Common myeloid progenitor, CD34-positive (primary cell): ENCODE results near the gene APOL4.

Source experiments
- CTCF ChIA-PET: fragments of 350-600 bp; sonication (Branson Sonifier 250); formaldehyde crosslinking; loops from one replicate; lab custom pipeline; 2021; ENCODE audit warnings: antibody characterized with exemption; lab: Charles Lee
- POLR2A ChIA-PET: fragments of 350-600 bp; sonication (Branson Sonifier 250); formaldehyde crosslinking; loops from one replicate; lab custom pipeline; 2021; ENCODE audit warnings: antibody characterized with exemption; lab: Charles Lee
- DNase-seq, 3 donors: peaks; one replicate each; pipeline versions ENCODE4 v3.0.0 to v3.0.0-alpha.2; 2013
- H3K27ac ChIP-seq, 2 experiments: 1 replicate in 1 of 2; 2 replicates in 1 of 2; pipeline ENCODE4 v1.7.0; 2013; ENCODE audit warnings: inconsistent platforms in 2 of 2, low read length in 2 of 2, mild to moderate bottlenecking in 2 of 2, low read depth in 1 of 2, moderate library complexity in 1 of 2; ENCODE audit not compliant: severe bottlenecking in 2 of 2, insufficient read depth in 1 of 2, poor library complexity in 1 of 2
- H3K27me3 ChIP-seq, 5 experiments: replicated peaks in 2 of 5; 1 replicate in 3 of 5; 2 replicates in 2 of 5; pipeline versions ENCODE4 v1.6.1 to v1.7.0; 2013; ENCODE audit warnings: low read length in 4 of 5, mild to moderate bottlenecking in 2 of 5, moderate library complexity in 2 of 5, inconsistent platforms in 1 of 5; ENCODE audit not compliant: insufficient read depth in 5 of 5, control insufficient read depth in 4 of 5
- H3K36me3 ChIP-seq, 4 experiments: 1 replicate in 2 of 4; 2 replicates in 2 of 4; pipeline versions ENCODE4 v1.6.1 to v1.7.0; 2013; ENCODE audit warnings: low read length in 3 of 4, control low read depth in 1 of 4, mild to moderate bottlenecking in 1 of 4; ENCODE audit not compliant: control insufficient read depth in 4 of 4, insufficient read depth in 4 of 4
- H3K4me1 ChIP-seq, 4 experiments: 1 replicate in 3 of 4; 2 replicates in 1 of 4; pipeline versions ENCODE4 v1.6.1 to v1.7.1; 2013; ENCODE audit warnings: low read length in 3 of 4, mild to moderate bottlenecking in 3 of 4, control low read depth in 1 of 4, inconsistent platforms in 1 of 4, moderate library complexity in 1 of 4; ENCODE audit not compliant: control insufficient read depth in 4 of 4, insufficient read depth in 4 of 4; ENCODE audit errors: control extremely low read depth in 1 of 4
- H3K4me3 ChIP-seq, 7 experiments: 1 replicate in 4 of 7; 2 replicates in 3 of 7; pipeline versions ENCODE4 v1.5.1 to v1.7.0; 2013; ENCODE audit warnings: mild to moderate bottlenecking in 7 of 7, low read length in 6 of 7, moderate library complexity in 6 of 7, inconsistent platforms in 2 of 7, low read depth in 2 of 7, control low read depth in 1 of 7; ENCODE audit not compliant: insufficient read depth in 4 of 7, control insufficient read depth in 1 of 7; ENCODE audit errors: extremely low read depth in 1 of 7
- H3K9me3 ChIP-seq, 5 experiments: 1 replicate in 4 of 5; 2 replicates in 1 of 5; pipeline versions ENCODE4 v1.6.1 to v1.7.1; 2013; ENCODE audit warnings: low read length in 4 of 5, mild to moderate bottlenecking in 2 of 5, inconsistent platforms in 1 of 5, low read depth in 1 of 5, moderate library complexity in 1 of 5; ENCODE audit not compliant: control insufficient read depth in 4 of 5, insufficient read depth in 2 of 5; ENCODE audit errors: control extremely low read depth in 1 of 5
- WGBS: methylation state at CpG from one replicate; pipeline ENCODE4 v1.1.5; 2013; ENCODE audit not compliant: insufficient coverage; 5-methylcytosine and 5-hydroxymethylcytosine counted together

APOL4 gene

DNA sequence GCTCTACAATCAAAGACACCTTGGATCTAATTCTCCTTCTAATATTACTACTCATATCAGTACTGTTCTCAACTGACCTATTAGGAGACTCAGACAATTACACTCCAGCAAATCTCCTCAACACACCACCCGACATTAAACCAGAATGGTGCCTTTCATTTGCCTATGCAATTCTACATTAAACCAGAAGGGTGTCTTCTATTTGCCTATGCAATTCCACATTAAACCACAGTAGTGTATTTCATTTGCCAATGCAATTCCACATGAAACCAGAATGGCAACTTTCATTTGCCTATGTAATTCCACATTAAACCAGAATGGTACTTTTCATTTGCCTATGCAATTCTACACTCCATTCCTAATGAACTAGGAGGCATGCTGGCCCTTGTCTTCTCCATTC is 25.7 kb downstream of the APOL4 start:
- Histone ChIP-seq H3K4me3 (no peak overlapping the region), H3K27ac (no peak overlapping the region), H3K36me3 (no peaks in the 10 kb centered on the region), H3K27me3 (no peaks in the 10 kb centered on the region), H3K9me3 (no peaks in the 10 kb centered on the region), H3K4me1 (peaks cover 0 to 2% (median 0%) of the 10 kb centered on the region in 4 experiments)
- DNase-seq: peak in 2 of 3 donors; percentile 41 to 55
- 33% methylated on average over 1 of the region's 1 CpG for WGBS
- ChIA-PET CTCF (interaction anchor here (0.8 to 9.9 kb wide), 7 partner anchors 10 to 39 kb away, joined by 3 to 171 read pairs (median 8); partner anchors contain the start of gene APOL3), POLR2A (no interaction called here)

DNA sequence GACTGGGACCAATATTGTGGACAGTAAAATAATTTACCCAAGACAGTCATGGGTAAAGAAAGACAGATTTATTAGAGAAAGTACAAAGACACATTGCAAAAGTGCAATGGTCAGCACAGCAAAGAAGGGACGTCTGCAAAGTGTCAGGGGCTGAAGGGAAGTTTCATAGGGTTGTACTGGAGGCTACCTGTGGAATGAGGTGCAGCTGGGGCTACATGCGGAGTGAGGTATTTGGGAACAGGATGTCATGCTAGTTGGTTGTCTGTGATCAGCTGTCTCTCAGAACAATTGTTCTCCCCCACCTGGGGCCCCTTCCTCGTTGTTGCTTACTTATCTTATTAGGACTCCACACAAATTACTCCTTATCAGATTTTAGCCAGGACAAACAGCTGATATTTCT is 29.7 kb downstream of the APOL4 start:
- no peaks in the 10 kb centered on the region for H3K9me3 ChIP-seq
- H3K27me3 ChIP-seq: no peaks in the 10 kb centered on the region
- H3K4me1 ChIP-seq: no peaks in the 10 kb centered on the region
- H3K4me3 ChIP-seq: no peak overlapping the region
- DNase-seq: no peak
- H3K27ac ChIP-seq: no peak overlapping the region
- POLR2A ChIA-PET: no interaction called here
- H3K36me3 ChIP-seq: no peaks in the 10 kb centered on the region
- 59% methylated on average over 2 of the region's 3 CpGs for WGBS
- CTCF ChIA-PET: interaction anchor here (1.0 to 2.0 kb wide), 7 partner anchors 9 to 106 kb away, joined by 3 to 12 read pairs (median 4); no protein-coding TSS in a partner anchor

DNA sequence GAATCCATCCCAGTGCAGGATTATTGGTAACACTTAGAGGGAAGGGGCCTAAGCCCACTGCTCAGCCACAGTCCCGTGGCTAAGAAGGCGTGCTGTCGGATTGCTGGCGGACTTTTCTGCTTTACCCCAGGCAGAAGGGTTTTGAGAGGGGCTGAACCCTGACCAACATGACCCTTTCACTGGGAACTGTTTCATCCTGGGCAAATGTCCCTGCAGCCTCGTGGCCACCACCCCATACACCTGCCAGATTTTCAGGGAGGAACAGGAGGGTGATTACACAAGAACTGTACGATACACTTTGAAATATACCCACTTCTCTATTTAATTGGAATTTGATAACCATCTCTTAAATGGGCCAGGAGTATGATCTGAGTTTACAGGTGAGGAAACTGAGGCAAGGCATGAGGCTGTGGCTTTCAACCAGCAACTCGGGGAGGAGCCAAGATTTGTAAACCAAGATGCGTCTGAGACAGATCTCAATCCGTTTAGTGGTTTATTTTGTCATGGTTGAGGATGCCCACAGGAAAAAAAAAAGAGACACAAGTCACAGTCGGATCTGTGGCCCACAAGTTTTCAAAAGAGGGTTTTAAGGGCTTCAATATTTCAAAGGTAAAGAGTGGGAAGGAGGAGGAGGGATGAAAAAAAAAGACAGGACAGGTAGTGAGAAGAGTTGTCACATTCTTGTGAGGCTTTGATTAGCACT is 34.9 kb downstream of the APOL4 start:
- ChIA-PET CTCF (interaction anchor here (1.2 to 5.2 kb wide), 3 partner anchors 10 to 11 kb away, joined by 3 to 48 read pairs (median 3); no protein-coding TSS in a partner anchor), POLR2A (no interaction called here)
- H3K4me1 ChIP-seq: peaks cover 3 to 22% (median 12%) of the 10 kb centered on the region in 4 experiments
- H3K27me3 ChIP-seq: no peaks in the 10 kb centered on the region
- WGBS: 88% methylated on average over 3 of the region's 10 CpGs
- DNase-seq: no peak
- no peak overlapping the region for H3K4me3 ChIP-seq
- H3K9me3 ChIP-seq: no peaks in the 10 kb centered on the region
- H3K27ac ChIP-seq: no peak overlapping the region
- H3K36me3 ChIP-seq: no peaks in the 10 kb centered on the region

DNA sequence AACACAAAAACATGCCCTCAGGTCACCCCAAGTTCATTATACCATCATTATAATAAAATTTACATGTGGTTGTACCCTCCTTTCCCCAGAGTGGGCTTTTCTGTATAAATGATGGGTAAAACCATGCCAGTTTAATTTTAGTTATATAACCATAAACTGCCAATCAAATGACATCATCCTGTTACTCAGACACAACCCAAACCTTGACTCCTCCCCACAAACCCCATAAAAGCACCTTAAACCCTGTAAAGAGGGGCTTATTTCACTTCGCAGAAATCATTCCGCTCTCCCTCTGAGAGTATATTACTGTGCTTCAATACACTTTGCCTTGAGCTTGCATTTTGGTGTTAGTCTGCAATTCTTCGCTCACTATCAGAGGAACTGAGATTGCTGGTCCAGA is 35.5 kb downstream of the APOL4 start:
- no peaks in the 10 kb centered on the region for H3K27me3 ChIP-seq
- ChIA-PET CTCF (interaction anchor here (1.2 to 6.4 kb wide), 4 partner anchors 9 to 13 kb away, joined by 3 to 48 read pairs (median 16); no protein-coding TSS in a partner anchor), POLR2A (no interaction called here)
- 93% methylated on average over 1 of the region's 3 CpGs for WGBS
- peaks cover 4 to 25% (median 16%) of the 10 kb centered on the region in 4 experiments for H3K4me1 ChIP-seq
- H3K4me3 ChIP-seq: no peak overlapping the region
- H3K36me3 ChIP-seq: no peaks in the 10 kb centered on the region
- peaks cover 0 to 3% (median 0%) of the 10 kb centered on the region in 5 experiments for H3K9me3 ChIP-seq
- DNase-seq: no peak
- H3K27ac ChIP-seq: no peak overlapping the region

DNA sequence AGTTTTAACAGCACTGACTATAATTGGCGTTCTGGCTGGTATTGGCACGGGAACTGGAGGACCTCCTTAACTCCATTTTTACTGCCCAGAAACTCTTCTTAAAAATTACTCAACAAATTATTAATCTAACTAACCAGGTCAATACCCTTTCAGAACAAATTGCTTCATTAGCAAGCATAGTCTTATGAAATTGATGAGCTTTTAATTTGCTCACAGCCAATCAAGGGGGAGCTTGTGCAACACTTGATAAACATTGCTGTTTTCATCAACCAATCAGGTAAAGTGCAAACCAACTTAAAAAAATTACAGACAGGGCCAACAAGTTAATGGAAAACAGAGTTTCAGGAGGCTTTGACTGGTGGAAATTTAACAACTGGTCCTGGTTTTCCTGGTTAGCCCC is 36.5 kb downstream of the APOL4 start:
- DNase-seq: no peak
- POLR2A ChIA-PET: interaction anchor here (0.6 kb wide), 1 partner anchor 81 kb away, joined by 3 read pairs; no protein-coding TSS in a partner anchor
- Histone ChIP-seq H3K27me3 (no peaks in the 10 kb centered on the region), H3K4me3 (no peak overlapping the region), H3K27ac (no peak overlapping the region), H3K9me3 (peaks cover 0 to 3% (median 0%) of the 10 kb centered on the region in 5 experiments), H3K4me1 (peaks cover 8 to 34% (median 23%) of the 10 kb centered on the region in 4 experiments), H3K36me3 (no peaks in the 10 kb centered on the region)
- 95% methylated on average over 2 of the region's 2 CpGs for WGBS
- CTCF ChIA-PET: interaction anchor here (0.9 to 6.4 kb wide), 6 partner anchors 8 to 20 kb away, joined by 3 to 48 read pairs (median 3); no protein-coding TSS in a partner anchor

DNA sequence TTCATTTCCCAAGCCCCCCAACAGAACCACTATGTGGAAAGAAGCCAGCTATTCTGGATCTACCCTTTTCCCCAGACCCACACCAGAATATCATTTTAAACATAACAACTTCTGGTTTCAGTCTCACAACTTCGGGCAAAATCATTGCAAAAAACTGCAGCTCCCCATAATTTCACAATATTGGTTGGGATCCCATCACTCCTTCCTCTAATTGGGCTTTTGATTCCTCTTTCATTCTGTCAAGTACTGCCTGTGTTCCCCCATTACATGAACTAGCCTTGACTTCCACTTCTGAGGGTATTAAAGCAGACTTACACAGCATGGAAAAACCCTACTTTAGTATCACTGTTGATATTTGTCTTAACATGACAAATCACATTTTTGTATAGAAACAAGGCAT is 37.0 kb downstream of the APOL4 start:
- Histone ChIP-seq H3K9me3 (peaks cover 0 to 3% (median 0%) of the 10 kb centered on the region in 5 experiments), H3K27me3 (no peaks in the 10 kb centered on the region), H3K4me1 (peaks cover 8 to 39% (median 29%) of the 10 kb centered on the region in 4 experiments), H3K27ac (no peak overlapping the region), H3K36me3 (no peaks in the 10 kb centered on the region), H3K4me3 (no peak overlapping the region)
- POLR2A ChIA-PET: interaction anchor here (0.6 kb wide), 1 partner anchor 80 kb away, joined by 3 read pairs; no protein-coding TSS in a partner anchor
- CTCF ChIA-PET: interaction anchor here (1.4 to 6.4 kb wide), 5 partner anchors 12 to 20 kb away, joined by 3 to 48 read pairs (median 10); no protein-coding TSS in a partner anchor
- WGBS: 88% methylated on average over 1 of the region's 1 CpG
- peak in 1 of 3 donors; percentile 34 for DNase-seq
